Measurements from ENCODE around the gene LRRC75A. TPM values are rescaled to one million over a fixed set of nuclear protein-coding genes. Genes with fewer than 3 reads are reported as not detected.
A peak's percentile ranks its signal among the peaks of the same experiment; 100 is the strongest.

LRRC75A gene
- total and polyA plus RNA-seq, 11 donors, result 0.37 to 2.5 (median 0.85) TPM

GRCh38 chr17:16460796-16461605 lies 31.0 kb downstream of the LRRC75A start:
- H3K4me1 ChIP-seq, result peaks cover 0 to 51% (median 18%) of the 10 kb centered on the region in 12 donors
- ATAC-seq (no peak), DNase-seq (no peak)
- H3K27me3 ChIP-seq, result no peaks in the 10 kb centered on the region
- no peaks in the 10 kb centered on the region for H3K36me3 ChIP-seq
- H3K27ac ChIP-seq, result no peak overlapping the region
- intact Hi-C loops (cut with DNase I), result loop anchor here in 1 of 10 donors (1.0 kb wide), 1 partner anchor 9 kb away; no protein-coding TSS in a partner anchor
- WGBS, 4 donors, result 87 to 91% (median 91%) methylated on average over 17 of the region's 17 CpGs
- no peak overlapping the region for H3K4me3 ChIP-seq
- H3K9me3 ChIP-seq, result no peaks in the 10 kb centered on the region
- TF ChIP-seq CTCF (IDR thresholded peaks at IDR 0.05) (no peak), POLR2A (IDR thresholded peaks at IDR 0.05) (no peak)

- Histone ChIP-seq H3K4me3 (no peak overlapping the region), H3K27ac (no peak overlapping the region), H3K36me3 (no peaks in the 10 kb centered on the region), H3K27me3 (no peaks in the 10 kb centered on the region), H3K9me3 (no peaks in the 10 kb centered on the region), H3K4me1 (peaks cover 0 to 41% (median 13%) of the 10 kb centered on the region in 12 donors)
- no peak for ATAC-seq
- TF ChIP-seq CTCF (IDR thresholded peaks at IDR 0.05) (no peak), POLR2A (IDR thresholded peaks at IDR 0.05) (no peak)
- WGBS, 4 donors, result 74 to 83% (median 78%) methylated on average over 5 of the region's 5 CpGs
- no peak for DNase-seq
- intact Hi-C loops (cut with DNase I), result no loop called here
Measured at GRCh38 chr17:16459855-16460550, 32.0 kb downstream of the LRRC75A start.

- H3K36me3 ChIP-seq, result no peaks in the 10 kb centered on the region
- ATAC-seq (no peak), DNase-seq (no peak)
- intact Hi-C loops (cut with DNase I), result no loop called here
- WGBS, 4 donors, result 70 to 80% (median 72%) methylated on average over 11 of the region's 11 CpGs
- no peak overlapping the region for H3K4me3 ChIP-seq
- H3K4me1 ChIP-seq, result peaks cover 0 to 34% (median 13%) of the 10 kb centered on the region in 12 donors
- no peaks in the 10 kb centered on the region for H3K9me3 ChIP-seq
- TF ChIP-seq POLR2A (IDR thresholded peaks at IDR 0.05) (no peak), CTCF (IDR thresholded peaks at IDR 0.05) (no peak)
- no peaks in the 10 kb centered on the region for H3K27me3 ChIP-seq
- H3K27ac ChIP-seq, result no peak overlapping the region
Measured at GRCh38 chr17:16459271-16459670, 32.7 kb downstream of the LRRC75A start.

- Histone ChIP-seq H3K36me3 (no peaks in the 10 kb centered on the region), H3K4me3 (no peak overlapping the region), H3K4me1 (peaks cover 0 to 17% (median 4%) of the 10 kb centered on the region in 12 donors), H3K9me3 (no peaks in the 10 kb centered on the region), H3K27ac (no peak overlapping the region), H3K27me3 (no peaks in the 10 kb centered on the region)
- WGBS, 4 donors, result 77 to 87% (median 82%) methylated on average over 6 to 9 of the region's 9 CpGs
- no peak for ATAC-seq
- intact Hi-C loops (cut with DNase I), result loop anchor here in 1 of 10 donors (2.0 kb wide), 1 partner anchor 66 kb away; no protein-coding TSS in a partner anchor
- no peak for DNase-seq
- TF ChIP-seq CTCF (IDR thresholded peaks at IDR 0.05) (peak in 1 of 12 donors; percentile 14), POLR2A (IDR thresholded peaks at IDR 0.05) (no peak)
Measured at GRCh38 chr17:16456742-16457316, 35.2 kb downstream of the LRRC75A start.

Measured in heart left ventricle (tissue), 16 donors.